Measurements from ENCODE around the gene ZNF808. TPM values are rescaled to one million over a fixed set of nuclear protein-coding genes. Genes with fewer than 3 reads are reported as not detected.
"Not testable (repeated sequence)": the region's sequence is repeated elsewhere in the genome, so short reads cannot be mapped to it uniquely, and the experiment has no call there.

ZNF808 gene
- total RNA-seq, 2 experiments from 2014 or later = 36.3 to 40.5 TPM

DNA sequence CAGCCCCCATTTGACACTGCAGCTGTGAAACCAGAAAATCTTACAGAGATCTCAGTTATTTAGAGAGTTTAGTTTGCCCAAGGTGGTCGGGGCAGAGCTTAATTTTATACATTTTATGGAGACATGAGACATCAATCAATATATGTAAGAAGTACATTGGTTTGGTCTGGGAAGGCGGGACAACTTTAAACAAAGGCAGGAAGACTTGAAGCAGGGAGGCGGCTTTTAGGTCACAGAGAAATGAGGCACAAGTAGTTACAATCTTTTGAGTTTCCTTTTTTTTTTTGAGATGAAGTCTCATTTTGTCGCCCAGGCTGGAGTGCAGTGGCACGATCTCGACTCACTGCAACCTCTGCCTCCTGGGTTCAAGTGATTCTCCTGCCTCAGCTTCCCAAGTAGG is 15.1 kb downstream of the ZNF808 start:
- H3K4me3 Mint-ChIP-seq, POLR2A ChIA-PET, DNase-seq, H3K27me3 Mint-ChIP-seq: not testable (repeated sequence)
- Mint-ChIP-seq H3K27ac (peak overlapping the region; percentile 58), H3K36me3 (ENCODE audit: low read depth) (peaks cover 88% of the 10 kb centered on the region), H3K4me1 (peaks cover 28% of the 10 kb centered on the region), H3K9me3 (peaks cover 46% of the 10 kb centered on the region)
- CTCF ChIA-PET = interaction anchor here (0.7 kb wide), 1 partner anchor 918 kb away, joined by 3 read pairs; no protein-coding TSS in a partner anchor

DNA sequence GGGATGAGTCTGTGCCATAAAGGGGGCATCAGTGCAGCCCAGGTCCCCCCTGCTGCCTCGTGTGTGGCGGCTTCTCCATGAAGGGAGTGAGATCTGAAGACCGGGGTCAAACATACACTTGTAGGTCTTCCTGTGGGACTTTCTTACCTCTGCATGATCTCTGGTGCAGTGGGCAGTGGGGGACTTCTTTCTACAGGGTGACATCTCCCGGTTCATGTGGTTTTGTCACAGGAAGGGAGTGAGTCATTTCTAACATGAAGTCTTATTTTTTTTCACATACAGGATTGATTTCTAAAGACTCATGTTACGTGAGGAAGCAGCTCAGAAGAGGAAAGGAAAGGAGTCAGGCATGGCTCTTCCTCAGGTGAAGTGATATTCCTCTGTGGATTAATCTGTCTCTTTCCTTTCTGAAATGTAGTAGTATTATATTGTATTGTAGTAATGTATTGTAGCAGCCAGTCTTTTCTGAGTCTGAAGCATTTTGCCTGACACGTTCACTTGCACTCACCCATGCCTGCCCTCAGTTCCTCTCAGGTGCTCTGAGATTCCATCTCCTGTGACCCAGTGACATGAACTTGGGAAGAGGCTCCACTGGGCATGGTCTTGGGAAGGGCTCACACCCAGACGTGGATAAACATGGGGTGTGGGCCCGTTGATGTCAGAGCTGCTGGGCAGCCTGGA is 15.7 kb downstream of the ZNF808 start:
- Mint-ChIP-seq H3K36me3 (ENCODE audit: low read depth) (peaks cover 94% of the 10 kb centered on the region), H3K27ac (peak overlapping the region; percentile 58), H3K27me3 (no peaks in the 10 kb centered on the region), H3K4me3 (no peak overlapping the region), H3K9me3 (peaks cover 47% of the 10 kb centered on the region), H3K4me1 (peaks cover 26% of the 10 kb centered on the region)
- POLR2A ChIA-PET = no interaction called here
- DNase-seq = peak; percentile 36
- CTCF ChIA-PET = no interaction called here

DNA sequence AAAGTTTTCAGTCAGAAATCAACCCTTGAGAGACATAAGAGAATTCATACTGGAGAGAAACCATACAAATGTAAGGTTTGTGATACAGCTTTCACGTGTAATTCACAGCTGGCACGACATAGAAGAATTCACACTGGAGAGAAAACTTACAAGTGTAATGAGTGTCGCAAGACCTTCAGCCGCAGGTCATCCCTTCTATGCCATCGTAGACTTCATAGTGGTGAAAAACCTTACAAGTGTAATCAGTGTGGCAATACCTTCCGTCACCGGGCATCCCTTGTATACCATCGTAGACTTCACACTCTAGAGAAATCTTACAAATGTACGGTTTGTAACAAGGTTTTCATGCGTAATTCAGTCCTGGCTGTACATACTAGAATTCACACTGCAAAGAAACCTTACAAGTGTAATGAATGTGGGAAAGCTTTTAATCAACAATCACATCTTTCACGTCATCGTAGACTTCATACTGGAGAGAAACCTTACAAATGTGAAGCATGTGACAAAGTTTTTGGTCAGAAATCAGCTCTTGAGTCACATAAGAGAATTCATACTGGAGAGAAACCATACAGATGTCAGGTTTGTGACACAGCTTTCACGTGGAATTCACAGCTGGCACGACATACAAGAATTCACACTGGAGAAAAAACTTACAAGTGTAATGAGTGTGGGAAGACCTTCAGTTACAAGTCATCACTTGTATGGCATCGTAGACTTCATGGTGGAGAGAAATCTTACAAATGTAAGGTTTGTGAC is 26.9 kb downstream of the ZNF808 start:
- CTCF ChIA-PET = no interaction called here
- no peak overlapping the region for H3K27ac Mint-ChIP-seq
- no peaks in the 10 kb centered on the region for H3K27me3 Mint-ChIP-seq
- POLR2A ChIA-PET = no interaction called here
- H3K4me1 Mint-ChIP-seq = no peaks in the 10 kb centered on the region
- peaks cover 62% of the 10 kb centered on the region for H3K9me3 Mint-ChIP-seq
- no peak for DNase-seq
- H3K36me3 Mint-ChIP-seq (ENCODE audit: low read depth) = peaks cover 83% of the 10 kb centered on the region
- no peak overlapping the region for H3K4me3 Mint-ChIP-seq

DNA sequence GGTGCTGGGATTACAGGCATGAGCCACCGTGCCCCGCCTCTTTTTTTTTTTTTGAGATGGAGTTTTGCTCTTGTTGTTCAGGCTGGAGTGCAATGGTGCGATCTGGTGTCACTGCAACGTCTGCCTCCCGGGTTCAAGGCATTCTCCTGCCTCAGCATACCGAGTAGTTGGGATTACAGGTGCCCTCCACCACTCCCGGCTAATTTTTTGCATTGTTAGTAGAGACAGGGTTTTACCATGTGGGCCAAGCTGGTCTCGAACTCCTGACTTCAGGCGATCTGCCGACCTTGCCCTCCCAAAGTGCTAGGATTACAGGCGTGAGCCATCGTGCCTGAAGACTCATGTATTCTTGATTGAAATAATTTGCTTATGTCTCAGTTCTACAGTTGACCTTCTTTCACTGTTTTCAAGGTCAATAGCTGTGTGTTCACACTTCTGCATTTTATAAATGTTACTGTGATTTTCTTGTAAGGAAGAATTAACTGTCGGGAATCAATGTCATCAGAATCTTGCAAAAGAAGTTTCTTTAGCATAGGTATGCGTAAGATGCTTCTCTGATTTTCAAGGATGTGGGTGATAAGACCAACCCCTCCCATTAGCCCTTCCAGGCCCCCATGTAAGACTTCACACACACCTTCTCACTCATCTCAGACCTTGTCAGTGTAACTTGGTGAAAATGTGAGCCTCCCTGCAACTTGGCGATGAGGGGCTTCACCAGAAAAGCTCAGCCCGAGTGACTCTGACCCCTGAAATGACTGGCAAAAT is 29.9 kb downstream of the ZNF808 start:
- H3K27ac Mint-ChIP-seq = no peak overlapping the region
- POLR2A ChIA-PET = no interaction called here
- CTCF ChIA-PET = interaction anchor here (0.6 to 0.8 kb wide), 3 partner anchors 9 to 421 kb away, joined by 3 to 4 read pairs (median 3); no protein-coding TSS in a partner anchor
- H3K4me3 Mint-ChIP-seq = no peak overlapping the region
- DNase-seq = no peak
- no peaks in the 10 kb centered on the region for H3K4me1 Mint-ChIP-seq
- H3K36me3 Mint-ChIP-seq (ENCODE audit: low read depth) = peaks cover 83% of the 10 kb centered on the region
- H3K27me3 Mint-ChIP-seq = no peaks in the 10 kb centered on the region
- H3K9me3 Mint-ChIP-seq = peaks cover 65% of the 10 kb centered on the region

DNA sequence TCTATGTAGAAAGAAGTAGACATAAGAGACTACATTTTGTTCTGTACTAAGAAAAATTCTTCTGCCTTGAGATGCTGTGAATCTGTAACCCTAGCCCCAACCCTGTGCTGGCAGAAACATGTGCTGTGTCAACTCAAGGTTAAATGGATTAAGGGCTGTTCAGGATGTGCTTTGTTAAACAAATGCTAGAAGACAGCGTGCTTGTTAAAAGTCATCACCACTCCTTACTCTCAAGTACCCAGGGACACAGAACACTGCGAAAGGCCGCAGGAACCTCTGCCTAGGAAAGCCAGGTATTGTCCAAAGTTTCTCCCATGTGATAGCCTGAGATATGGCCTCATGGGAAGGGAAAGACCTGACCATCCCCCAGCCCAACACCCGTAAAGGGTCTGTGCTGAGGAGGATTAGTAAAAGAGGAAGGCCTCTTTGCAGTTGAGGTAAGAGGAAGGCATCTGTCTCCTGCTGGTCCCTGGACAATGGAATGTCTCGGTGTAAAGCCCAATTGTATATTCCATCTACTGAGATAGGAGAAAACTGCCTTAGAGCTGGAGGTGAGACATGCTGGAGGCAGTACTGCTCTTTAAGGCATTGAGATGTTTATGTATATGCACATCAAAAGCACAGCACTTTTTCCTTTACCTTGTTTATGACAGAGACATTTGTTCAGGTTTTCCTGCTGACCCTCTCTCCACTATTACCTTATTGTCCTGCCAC is 31.4 kb downstream of the ZNF808 start:
- DNase-seq, POLR2A ChIA-PET, H3K4me3 Mint-ChIP-seq, H3K27me3 Mint-ChIP-seq, H3K4me1 Mint-ChIP-seq: not testable (repeated sequence)
- Mint-ChIP-seq H3K9me3 (peaks cover 61% of the 10 kb centered on the region), H3K36me3 (ENCODE audit: low read depth) (peaks cover 83% of the 10 kb centered on the region), H3K27ac (peak overlapping the region; percentile 27)
- CTCF ChIA-PET = interaction anchor here (0.6 kb wide), 1 partner anchor 327 kb away, joined by 3 read pairs; no protein-coding TSS in a partner anchor

DNA sequence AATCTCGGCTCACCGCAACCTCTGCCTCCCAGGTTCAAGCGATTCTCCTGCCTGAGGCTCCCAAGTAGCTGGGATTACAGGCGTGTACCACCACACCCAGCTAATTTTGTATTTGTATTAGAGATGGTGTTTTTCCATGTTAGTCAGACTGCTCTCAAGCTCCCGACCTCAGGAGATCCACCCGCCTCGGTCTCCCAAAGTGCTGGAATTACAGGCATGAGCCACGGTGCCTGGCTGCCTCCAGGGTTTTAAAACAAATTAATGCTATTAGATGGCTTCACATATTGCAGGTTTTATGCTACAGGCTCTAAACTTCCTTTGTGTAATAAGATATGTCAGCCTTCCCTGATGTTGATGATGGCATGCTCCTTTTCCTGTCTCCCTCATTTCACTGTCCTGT is 34.1 kb downstream of the ZNF808 start:
- H3K36me3 Mint-ChIP-seq (ENCODE audit: low read depth) = peaks cover 79% of the 10 kb centered on the region
- H3K27me3 Mint-ChIP-seq, H3K4me3 Mint-ChIP-seq, CTCF ChIA-PET, H3K4me1 Mint-ChIP-seq, H3K27ac Mint-ChIP-seq, DNase-seq, POLR2A ChIA-PET: not testable (repeated sequence)
- peaks cover 60% of the 10 kb centered on the region for H3K9me3 Mint-ChIP-seq

DNA sequence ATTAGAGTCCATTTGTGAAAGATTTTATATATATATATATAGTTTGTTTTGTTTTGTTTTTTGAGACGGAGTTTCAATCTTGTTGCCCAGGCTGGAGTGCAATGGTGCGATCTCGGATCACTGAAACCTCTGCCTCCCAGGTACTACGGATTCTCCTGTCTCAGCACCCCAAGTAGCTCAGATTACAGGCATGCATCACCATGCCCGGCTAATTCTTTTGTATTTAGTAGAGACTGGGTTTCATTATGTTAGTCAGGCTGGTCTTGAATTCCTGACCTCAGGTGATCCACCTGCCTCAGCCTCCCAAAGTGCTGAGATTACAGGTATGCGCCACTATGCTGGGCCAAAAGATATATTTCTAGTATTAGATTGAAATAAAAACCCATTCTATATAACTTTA is 38.7 kb downstream of the ZNF808 start:
- Mint-ChIP-seq H3K27ac (no peak overlapping the region), H3K36me3 (ENCODE audit: low read depth) (peaks cover 72% of the 10 kb centered on the region), H3K4me3 (no peak overlapping the region), H3K4me1 (peaks cover 18% of the 10 kb centered on the region), H3K27me3 (no peaks in the 10 kb centered on the region), H3K9me3 (peaks cover 51% of the 10 kb centered on the region)
- ChIA-PET POLR2A (no interaction called here), CTCF (interaction anchor here (0.6 to 0.9 kb wide), 2 partner anchors 9 to 99 kb away, joined by 3 read pairs; no protein-coding TSS in a partner anchor)
- no peak for DNase-seq

DNA sequence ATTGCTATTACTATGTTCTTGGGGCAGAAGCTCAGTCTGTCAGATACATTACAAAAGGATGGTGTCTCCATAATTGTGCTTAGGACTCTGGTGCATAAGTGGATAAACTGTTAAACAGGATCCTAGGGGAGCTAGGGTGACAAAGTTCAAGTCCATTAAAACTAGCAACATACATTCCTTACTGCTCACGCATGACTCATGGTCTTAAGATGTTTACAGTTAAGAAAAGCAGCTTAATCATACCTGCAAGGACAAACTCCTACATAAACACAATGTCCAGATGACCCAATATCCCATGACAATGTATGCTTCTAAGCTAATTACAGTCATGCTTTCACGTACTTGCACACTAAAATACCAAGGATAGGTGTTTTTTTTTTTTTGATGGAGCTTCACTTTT is 39.1 kb downstream of the ZNF808 start:
- POLR2A ChIA-PET = no interaction called here
- CTCF ChIA-PET = interaction anchor here (0.9 kb wide), 1 partner anchor 9 kb away, joined by 3 read pairs; no protein-coding TSS in a partner anchor

DNA sequence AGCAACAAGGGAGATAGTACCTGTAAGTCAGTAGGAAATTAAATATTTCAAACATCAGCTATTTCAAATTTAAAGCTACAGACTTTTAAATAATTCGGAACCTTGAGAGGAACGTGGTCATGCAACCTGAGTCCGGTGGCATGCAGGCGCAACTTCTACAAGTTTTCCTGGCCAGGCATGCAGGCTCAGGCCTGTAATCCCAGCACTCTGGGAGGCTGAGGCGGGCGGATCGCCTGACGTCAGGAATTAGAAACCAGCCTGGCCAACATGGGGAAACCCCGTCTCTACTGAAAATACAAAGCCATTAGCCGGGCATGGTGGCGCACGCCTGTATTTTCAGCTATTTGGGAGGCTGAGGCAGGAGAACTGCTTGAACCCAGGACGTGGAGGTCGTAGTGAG is 40.5 kb downstream of the ZNF808 start:
- Mint-ChIP-seq H3K27me3 (no peaks in the 10 kb centered on the region), H3K36me3 (ENCODE audit: low read depth) (peaks cover 71% of the 10 kb centered on the region), H3K27ac (no peak overlapping the region), H3K4me1 (peaks cover 31% of the 10 kb centered on the region), H3K4me3 (no peak overlapping the region), H3K9me3 (peaks cover 57% of the 10 kb centered on the region)
- ChIA-PET POLR2A (no interaction called here), CTCF (no interaction called here)
- no peak for DNase-seq

More for the DNA sequence above, 39.1 kb downstream of the ZNF808 start:
- H3K27me3 Mint-ChIP-seq = no peaks in the 10 kb centered on the region
- peaks cover 71% of the 10 kb centered on the region for H3K36me3 Mint-ChIP-seq (ENCODE audit: low read depth)
- no peak overlapping the region for H3K4me3 Mint-ChIP-seq
- H3K9me3 Mint-ChIP-seq = peaks cover 51% of the 10 kb centered on the region
- H3K27ac Mint-ChIP-seq = no peak overlapping the region
- peaks cover 21% of the 10 kb centered on the region for H3K4me1 Mint-ChIP-seq
- no peak for DNase-seq

DNA sequence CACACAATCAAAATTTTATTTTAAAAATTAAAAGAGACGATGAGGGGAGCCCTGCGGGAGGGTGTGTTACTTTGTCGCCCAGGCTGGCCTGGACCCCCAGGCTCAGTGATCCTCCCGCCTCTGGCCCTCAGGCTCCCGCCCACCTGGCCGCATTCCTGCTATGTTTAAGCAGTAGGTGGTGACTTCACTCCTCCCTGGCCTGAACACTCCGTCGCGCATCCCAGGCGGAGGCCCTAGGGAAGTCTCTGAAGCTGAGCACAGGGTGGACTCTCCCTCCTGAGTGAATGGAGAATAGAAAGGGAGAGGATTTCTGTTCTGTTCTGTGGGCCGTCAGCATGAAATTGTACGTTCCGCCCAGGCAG is 42.2 kb downstream of the ZNF808 start:
- H3K9me3 Mint-ChIP-seq = peaks cover 54% of the 10 kb centered on the region
- DNase-seq, H3K27me3 Mint-ChIP-seq, CTCF ChIA-PET, POLR2A ChIA-PET: not testable (repeated sequence)
- peak overlapping the region; percentile 85 for H3K4me3 Mint-ChIP-seq
- H3K36me3 Mint-ChIP-seq (ENCODE audit: low read depth) = peaks cover 74% of the 10 kb centered on the region
- H3K4me1 Mint-ChIP-seq = peaks cover 32% of the 10 kb centered on the region
- peak overlapping the region; percentile 94 for H3K27ac Mint-ChIP-seq

DNA sequence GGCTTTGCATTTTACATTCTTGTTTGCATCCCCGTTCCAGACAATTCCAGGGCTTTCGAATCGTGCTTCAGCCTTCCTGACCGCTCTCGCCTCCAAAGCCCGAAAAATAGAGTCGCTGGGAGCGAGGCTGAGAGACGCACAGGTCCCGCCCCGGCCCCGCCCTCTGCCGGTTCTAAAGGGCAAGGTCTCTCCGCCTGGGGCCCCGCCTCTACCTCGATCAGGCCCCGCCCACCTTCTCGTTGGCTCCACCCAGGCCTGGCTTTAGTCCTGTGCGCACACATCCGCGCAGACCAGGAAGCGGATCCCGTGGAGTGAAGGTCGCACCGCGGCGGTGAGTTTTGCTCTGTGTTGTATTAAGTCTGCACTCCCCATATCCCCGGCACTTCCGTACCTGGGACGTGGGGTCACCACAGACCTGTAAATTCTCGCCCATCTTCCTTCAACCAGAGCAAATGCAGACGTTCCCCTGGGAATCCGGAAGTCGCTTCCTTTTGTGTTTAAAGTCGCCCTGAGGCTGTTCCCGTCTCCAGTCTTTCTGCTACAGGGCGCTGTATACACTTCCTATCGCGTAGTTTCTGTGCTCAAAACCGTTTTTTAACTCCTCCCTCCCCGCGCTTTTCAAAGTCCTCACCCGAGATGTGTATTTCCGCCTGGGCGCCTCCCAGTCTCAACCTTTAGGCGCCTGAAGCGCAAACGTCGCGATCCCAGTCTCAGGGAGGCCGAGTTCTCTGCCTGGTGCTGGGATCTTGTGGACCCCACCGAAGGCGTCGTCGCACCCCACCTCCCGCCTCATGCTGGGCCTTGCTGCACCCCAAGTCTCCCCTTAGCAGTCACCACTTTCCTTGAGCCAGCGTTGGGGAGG is 42.8 kb downstream of the ZNF808 start, which contains the start of gene ZNF701:
TSS of gene ZNF701 (plus strand) at position 288 of the 862 bp plus-strand sequence. CDS start 3,861 bp downstream, outside the sequence.
- POLR2A ChIA-PET = interaction anchor here (0.6 kb wide), 1 partner anchor 201 kb away, joined by 4 read pairs; the partner anchor contains the start of gene ZNF880

More for the DNA sequence above, 42.8 kb downstream of the ZNF808 start, which contains the start of gene ZNF701:
- Mint-ChIP-seq H3K9me3 (peaks cover 52% of the 10 kb centered on the region), H3K27ac (peak within 1 kb of the TSS; percentile 94), H3K36me3 (ENCODE audit: low read depth) (peaks cover 78% of the 10 kb centered on the region), H3K27me3 (no peaks in the 10 kb centered on the region), H3K4me1 (peaks cover 32% of the 10 kb centered on the region), H3K4me3 (peak within 1 kb of the TSS; percentile 85)
- CTCF ChIA-PET = no interaction called here
- DNase-seq = peak; percentile 94

Data from activated CD4-positive, alpha-beta T cell treated with anti-CD3 and anti-CD28 coated beads, Interleukin-2, amount 10 ng/mL, durations not matched to agents 7 days and 5 days (primary cell).